MM.1S (cell line): ENCODE measurements around the gene MRPL37.

Source experiments
- DNase-seq: peaks from one replicate; pipeline ENCODE4 v3.0.0-alpha.2; 2015
- H2AFZ ChIP-seq: fragments of 300-600 bp; sonication (generic); 2 replicates; pipeline ENCODE4 v1.6.0; 2016; ENCODE audit warnings: antibody characterized with exemption, low read length
- H3F3A ChIP-seq: fragments of 300-600 bp; sonication (generic); 2 replicates; pipeline ENCODE4 v1.6.1; 2016; ENCODE audit warnings: mild to moderate bottlenecking, antibody characterized with exemption, low read length, moderate library complexity, mixed read lengths; ENCODE audit not compliant: insufficient read depth
- H3K27ac ChIP-seq: fragments of 300-600 bp; sonication (generic); 2 replicates; pipeline ENCODE4 v1.5.1; 2016; ENCODE audit warnings: mild to moderate bottlenecking, low read length
- H3K27me3 ChIP-seq: fragments of 300-600 bp; sonication (generic); replicated peaks from 2 replicates; pipeline ENCODE4 v1.6.0; 2016; ENCODE audit warnings: low read length; ENCODE audit not compliant: insufficient read depth
- H3K36me3 ChIP-seq: fragments of 300-600 bp; sonication (generic); replicated peaks from 2 replicates; pipeline ENCODE4 v1.6.1; 2016; ENCODE audit warnings: mild to moderate bottlenecking, low read length, mixed read lengths; ENCODE audit not compliant: insufficient read depth
- H3K4me1 ChIP-seq: fragments of 300-600 bp; sonication (generic); 2 replicates; pipeline ENCODE4 v1.6.1; 2016; ENCODE audit warnings: low read length, mixed read lengths
- H3K4me2 ChIP-seq: fragments of 300-600 bp; sonication (generic); 2 replicates; pipeline ENCODE4 v1.6.0; 2016; ENCODE audit warnings: low read depth, low read length
- H3K4me3 ChIP-seq: fragments of 300-600 bp; sonication (generic); 2 replicates; pipeline ENCODE4 v1.5.1; 2016; ENCODE audit warnings: low read length, mixed read lengths
- H3K79me2 ChIP-seq: fragments of 300-600 bp; sonication (generic); 2 replicates; pipeline ENCODE4 v1.6.1; 2016; ENCODE audit warnings: mixed run types, low read length, mixed read lengths
- H3K9ac ChIP-seq: fragments of 300-600 bp; sonication (generic); 2 replicates; pipeline ENCODE4 v1.6.1; 2016; ENCODE audit warnings: low read length, mixed read lengths
- H3K9me2 ChIP-seq: fragments of 300-600 bp; sonication (generic); replicated peaks from 2 replicates; pipeline ENCODE4 v1.6.1; 2016; ENCODE audit warnings: mild to moderate bottlenecking, low read length, mixed read lengths; ENCODE audit not compliant: insufficient read depth
- H3K9me3 ChIP-seq: fragments of 300-600 bp; sonication (generic); replicated peaks from 2 replicates; pipeline ENCODE4 v1.6.1; 2016; ENCODE audit warnings: mild to moderate bottlenecking, low read length, mixed read lengths; ENCODE audit not compliant: insufficient read depth
- H4K20me1 ChIP-seq: fragments of 300-600 bp; sonication (generic); 2 replicates; pipeline ENCODE4 v1.6.1; 2016; ENCODE audit warnings: mild to moderate bottlenecking, low read length, moderate library complexity, mixed read lengths; ENCODE audit not compliant: insufficient read depth
- EZH2 ChIP-seq: fragments of 300-600 bp; sonication (generic); optimal IDR thresholded peaks from 2 replicates; pipeline ENCODE3; 2017; ENCODE audit warnings: low read depth, mild to moderate bottlenecking, antibody characterized with exemption, low read length, mixed read lengths
- EZH2phosphoT487 ChIP-seq: fragments of 300-600 bp; sonication (generic); IDR thresholded peaks from 2 replicates; pipeline ENCODE4 v1.6.1; 2018; ENCODE audit warnings: antibody characterized with exemption, low read length
- TF ChIP-seq, protein P1 (sequence below): fragments of 300-600 bp; sonication (generic); IDR thresholded peaks from 2 replicates; pipeline ENCODE4 v1.5.1; 2016; ENCODE audit warnings: antibody characterized with exemption, low read length, mixed read lengths

MRPL37 gene

DNA sequence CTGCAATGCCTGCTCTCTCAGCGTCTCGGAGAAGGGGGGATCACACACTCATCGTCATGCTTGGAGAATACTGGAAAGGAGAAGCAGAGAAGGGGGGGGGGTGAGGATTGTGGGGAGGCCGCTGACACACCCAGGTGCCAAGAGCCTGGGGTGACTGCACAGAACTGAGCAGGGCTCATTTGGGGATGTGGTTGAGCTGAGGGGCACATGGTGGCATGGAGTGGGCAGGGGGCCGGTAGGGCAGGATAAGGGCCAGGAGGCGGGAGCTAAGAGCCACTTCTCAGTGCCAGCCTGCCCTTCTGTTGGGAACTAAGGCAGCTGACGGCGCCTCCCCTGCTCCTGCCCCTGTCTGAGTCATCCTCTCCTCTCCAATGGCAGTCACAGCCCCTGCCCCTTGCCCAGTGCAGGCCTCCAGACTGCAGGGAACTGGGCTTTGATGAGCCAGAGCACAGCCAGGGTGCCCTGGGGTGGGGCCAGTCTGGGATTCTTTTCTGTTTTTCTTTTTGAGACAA lies 27.2 kb downstream of the MRPL37 start:
- TF ChIP-seq, protein P1, sequence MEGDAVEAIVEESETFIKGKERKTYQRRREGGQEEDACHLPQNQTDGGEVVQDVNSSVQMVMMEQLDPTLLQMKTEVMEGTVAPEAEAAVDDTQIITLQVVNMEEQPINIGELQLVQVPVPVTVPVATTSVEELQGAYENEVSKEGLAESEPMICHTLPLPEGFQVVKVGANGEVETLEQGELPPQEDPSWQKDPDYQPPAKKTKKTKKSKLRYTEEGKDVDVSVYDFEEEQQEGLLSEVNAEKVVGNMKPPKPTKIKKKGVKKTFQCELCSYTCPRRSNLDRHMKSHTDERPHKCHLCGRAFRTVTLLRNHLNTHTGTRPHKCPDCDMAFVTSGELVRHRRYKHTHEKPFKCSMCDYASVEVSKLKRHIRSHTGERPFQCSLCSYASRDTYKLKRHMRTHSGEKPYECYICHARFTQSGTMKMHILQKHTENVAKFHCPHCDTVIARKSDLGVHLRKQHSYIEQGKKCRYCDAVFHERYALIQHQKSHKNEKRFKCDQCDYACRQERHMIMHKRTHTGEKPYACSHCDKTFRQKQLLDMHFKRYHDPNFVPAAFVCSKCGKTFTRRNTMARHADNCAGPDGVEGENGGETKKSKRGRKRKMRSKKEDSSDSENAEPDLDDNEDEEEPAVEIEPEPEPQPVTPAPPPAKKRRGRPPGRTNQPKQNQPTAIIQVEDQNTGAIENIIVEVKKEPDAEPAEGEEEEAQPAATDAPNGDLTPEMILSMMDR, result no peak
- TF ChIP-seq EZH2phosphoT487 (no peak), EZH2 (no peak)
- no peak for DNase-seq
- H3K79me2 ChIP-seq, result no peaks in the 10 kb centered on the region
- no peak overlapping the region for H3K4me3 ChIP-seq
- H4K20me1 ChIP-seq, result no peaks in the 10 kb centered on the region
- H3K4me2 ChIP-seq, result no peak overlapping the region
- H2AFZ ChIP-seq, result no peak overlapping the region
- no peaks in the 10 kb centered on the region for H3K4me1 ChIP-seq
- no peaks in the 10 kb centered on the region for H3K9me2 ChIP-seq
- H3K36me3 ChIP-seq, result no peaks in the 10 kb centered on the region
- H3F3A ChIP-seq, result no peaks in the 10 kb centered on the region
- H3K9ac ChIP-seq, result no peak overlapping the region
- no peaks in the 10 kb centered on the region for H3K9me3 ChIP-seq
- no peaks in the 10 kb centered on the region for H3K27me3 ChIP-seq
- no peak overlapping the region for H3K27ac ChIP-seq

DNA sequence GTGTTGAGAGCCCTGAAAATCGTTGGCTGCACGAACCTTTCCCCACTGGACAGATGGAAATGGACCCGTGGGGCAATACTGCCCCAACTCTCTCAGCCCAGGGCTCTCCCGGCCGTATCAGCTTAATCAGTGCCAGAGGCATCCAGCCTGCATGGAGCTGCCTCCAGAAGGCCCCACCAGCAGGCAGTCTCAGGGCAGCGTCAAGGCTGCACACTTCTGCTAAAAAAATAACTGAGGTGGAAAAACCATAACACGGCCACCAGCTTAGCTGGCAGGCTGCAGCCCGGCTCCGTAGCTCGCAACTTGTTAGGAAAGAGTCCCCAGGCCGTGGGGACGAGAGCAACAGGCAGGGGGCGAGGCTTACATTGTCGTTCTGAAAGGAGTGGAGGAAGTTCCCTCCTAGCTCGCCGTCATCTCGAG lies 27.9 kb downstream of the MRPL37 start:
- H4K20me1 ChIP-seq, result no peaks in the 10 kb centered on the region

DNA sequence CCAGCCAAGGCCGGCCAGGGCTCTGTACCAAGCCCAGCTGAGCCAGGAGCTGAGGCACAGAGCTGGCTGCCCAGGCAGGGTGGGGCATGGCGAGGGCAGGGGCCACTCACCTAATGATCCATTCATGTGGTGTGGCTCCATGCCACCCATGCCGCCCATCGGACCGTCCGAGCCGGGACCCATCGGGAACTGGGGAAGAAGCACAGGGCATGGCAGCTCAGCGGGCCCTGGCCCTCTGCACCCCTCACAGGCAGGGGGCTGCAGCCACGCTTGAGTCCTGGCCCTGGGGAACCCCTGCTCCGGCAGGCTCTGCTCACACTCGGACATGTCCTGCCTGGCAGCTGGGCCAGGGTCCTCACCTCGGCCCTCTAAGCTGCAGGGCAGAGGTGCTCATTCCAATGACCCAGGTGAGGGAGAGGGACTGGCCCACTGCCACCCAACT lies 28.7 kb downstream of the MRPL37 start:
- H2AFZ ChIP-seq, result no peak overlapping the region
- no peaks in the 10 kb centered on the region for H3F3A ChIP-seq
- no peak overlapping the region for H3K4me3 ChIP-seq
- H3K4me2 ChIP-seq, result no peak overlapping the region
- H3K9ac ChIP-seq, result no peak overlapping the region
- H3K36me3 ChIP-seq, result no peaks in the 10 kb centered on the region
- no peak for DNase-seq
- H4K20me1 ChIP-seq, result no peaks in the 10 kb centered on the region
- TF ChIP-seq, protein P1, result no peak
- TF ChIP-seq EZH2 (no peak), EZH2phosphoT487 (no peak)
- H3K4me1 ChIP-seq, result no peaks in the 10 kb centered on the region
- no peaks in the 10 kb centered on the region for H3K9me3 ChIP-seq
- no peak overlapping the region for H3K27ac ChIP-seq
- no peaks in the 10 kb centered on the region for H3K9me2 ChIP-seq
- H3K27me3 ChIP-seq, result no peaks in the 10 kb centered on the region
- H3K79me2 ChIP-seq, result no peaks in the 10 kb centered on the region

More for the DNA sequence above, 27.9 kb downstream of the MRPL37 start:
- Histone ChIP-seq H3K79me2 (no peaks in the 10 kb centered on the region), H3K4me2 (no peak overlapping the region), H3K27ac (no peak overlapping the region), H2AFZ (no peak overlapping the region), H3K9ac (no peak overlapping the region), H3K36me3 (no peaks in the 10 kb centered on the region), H3K4me1 (no peaks in the 10 kb centered on the region), H3K9me2 (no peaks in the 10 kb centered on the region), H3K4me3 (no peak overlapping the region), H3K9me3 (no peaks in the 10 kb centered on the region), H3F3A (no peaks in the 10 kb centered on the region), H3K27me3 (no peaks in the 10 kb centered on the region)
- TF ChIP-seq EZH2phosphoT487 (no peak), EZH2 (no peak)
- TF ChIP-seq, protein P1, result no peak
- no peak for DNase-seq
